ENCODE data around the gene FNDC3B. TPM values are rescaled to one million over a fixed set of nuclear protein-coding genes. Genes with fewer than 3 reads are reported as not detected.

FNDC3B gene
- total and polyA plus RNA-seq, 9 of the 15 experiments (the other 6 are each of a cell fraction or from before 2014, with no cell fraction given) = 7.0 to 35.8 (median 16.2) TPM

DNA sequence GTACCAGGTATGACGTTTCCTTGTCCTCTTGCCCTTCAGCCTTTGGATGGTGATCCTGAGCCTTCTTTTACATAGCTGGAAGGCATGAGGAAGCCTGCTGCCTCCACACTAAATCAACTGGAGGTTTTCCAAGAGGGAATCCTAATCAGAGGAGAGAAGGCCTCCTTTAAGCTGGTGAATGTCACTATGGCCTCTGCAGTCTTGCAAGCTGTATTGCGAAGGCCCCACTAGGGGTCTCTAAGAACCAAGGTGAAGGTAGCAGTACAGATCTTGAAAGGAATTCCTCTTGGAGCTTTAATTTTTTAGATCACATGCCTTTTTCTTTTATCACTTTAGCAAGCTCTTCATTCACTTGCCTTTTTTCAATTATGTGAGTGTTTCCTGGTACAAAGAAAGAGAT is 289.7 kb downstream of the FNDC3B start (continued):
- TF ChIP-seq, protein P1, sequence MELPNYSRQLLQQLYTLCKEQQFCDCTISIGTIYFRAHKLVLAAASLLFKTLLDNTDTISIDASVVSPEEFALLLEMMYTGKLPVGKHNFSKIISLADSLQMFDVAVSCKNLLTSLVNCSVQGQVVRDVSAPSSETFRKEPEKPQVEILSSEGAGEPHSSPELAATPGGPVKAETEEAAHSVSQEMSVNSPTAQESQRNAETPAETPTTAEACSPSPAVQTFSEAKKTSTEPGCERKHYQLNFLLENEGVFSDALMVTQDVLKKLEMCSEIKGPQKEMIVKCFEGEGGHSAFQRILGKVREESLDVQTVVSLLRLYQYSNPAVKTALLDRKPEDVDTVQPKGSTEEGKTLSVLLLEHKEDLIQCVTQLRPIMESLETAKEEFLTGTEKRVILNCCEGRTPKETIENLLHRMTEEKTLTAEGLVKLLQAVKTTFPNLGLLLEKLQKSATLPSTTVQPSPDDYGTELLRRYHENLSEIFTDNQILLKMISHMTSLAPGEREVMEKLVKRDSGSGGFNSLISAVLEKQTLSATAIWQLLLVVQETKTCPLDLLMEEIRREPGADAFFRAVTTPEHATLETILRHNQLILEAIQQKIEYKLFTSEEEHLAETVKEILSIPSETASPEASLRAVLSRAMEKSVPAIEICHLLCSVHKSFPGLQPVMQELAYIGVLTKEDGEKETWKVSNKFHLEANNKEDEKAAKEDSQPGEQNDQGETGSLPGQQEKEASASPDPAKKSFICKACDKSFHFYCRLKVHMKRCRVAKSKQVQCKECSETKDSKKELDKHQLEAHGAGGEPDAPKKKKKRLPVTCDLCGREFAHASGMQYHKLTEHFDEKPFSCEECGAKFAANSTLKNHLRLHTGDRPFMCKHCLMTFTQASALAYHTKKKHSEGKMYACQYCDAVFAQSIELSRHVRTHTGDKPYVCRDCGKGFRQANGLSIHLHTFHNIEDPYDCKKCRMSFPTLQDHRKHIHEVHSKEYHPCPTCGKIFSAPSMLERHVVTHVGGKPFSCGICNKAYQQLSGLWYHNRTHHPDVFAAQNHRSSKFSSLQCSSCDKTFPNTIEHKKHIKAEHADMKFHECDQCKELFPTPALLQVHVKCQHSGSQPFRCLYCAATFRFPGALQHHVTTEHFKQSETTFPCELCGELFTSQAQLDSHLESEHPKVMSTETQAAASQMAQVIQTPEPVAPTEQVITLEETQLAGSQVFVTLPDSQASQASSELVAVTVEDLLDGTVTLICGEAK (IDR thresholded peaks at IDR 0.05) = no peak
- TF ChIP-seq, protein P1 (CRISPR knock-in tag; IDR thresholded peaks at IDR 0.05) = no peak
- TF ChIP-seq, protein P2, sequence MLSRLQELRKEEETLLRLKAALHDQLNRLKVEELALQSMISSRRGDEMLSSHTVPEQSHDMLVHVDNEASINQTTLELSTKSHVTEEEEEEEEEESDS (CRISPR knock-in tag; IDR thresholded peaks at IDR 0.05) = no peak
